ENCODE measurements around the gene SSRP1. TPM values are rescaled to one million over a fixed set of nuclear protein-coding genes. Genes with fewer than 3 reads are reported as not detected.

The SSRP1 gene
- total and polyA plus RNA-seq, 9 of the 15 experiments (the other 6 are each of a cell fraction or from before 2014, with no cell fraction given), result 91.1 to 416 (median 245) TPM

GRCh38 chr11:57324886-57325734 lies 10.6 kb downstream of the SSRP1 start, which contains the start of gene TNKS1BP1 (continued):
- TF ChIP-seq ZNF184 (CRISPR knock-in tag; IDR thresholded peaks at IDR 0.05) (no peak), HLTF (IDR thresholded peaks at IDR 0.05) (no peak), DEAF1 (CRISPR knock-in tag; IDR thresholded peaks at IDR 0.05) (peak; percentile 50; the same call in 1 of the 2 replicates), SMARCA4 (IDR thresholded peaks at IDR 0.05) (0 out of 2 replicates have a peak, but pooled peaks have one; percentile 43), FOXK2 (conservative IDR thresholded peaks at IDR 0.05 in 1 of 2, IDR thresholded peaks at IDR 0.05 in 1 of 2; ENCODE audit: low read depth in 2 of 2) (0 out of 4 replicates have a peak, but pooled peaks of 1 of the 2 experiments have one; percentile 29)

DNA sequence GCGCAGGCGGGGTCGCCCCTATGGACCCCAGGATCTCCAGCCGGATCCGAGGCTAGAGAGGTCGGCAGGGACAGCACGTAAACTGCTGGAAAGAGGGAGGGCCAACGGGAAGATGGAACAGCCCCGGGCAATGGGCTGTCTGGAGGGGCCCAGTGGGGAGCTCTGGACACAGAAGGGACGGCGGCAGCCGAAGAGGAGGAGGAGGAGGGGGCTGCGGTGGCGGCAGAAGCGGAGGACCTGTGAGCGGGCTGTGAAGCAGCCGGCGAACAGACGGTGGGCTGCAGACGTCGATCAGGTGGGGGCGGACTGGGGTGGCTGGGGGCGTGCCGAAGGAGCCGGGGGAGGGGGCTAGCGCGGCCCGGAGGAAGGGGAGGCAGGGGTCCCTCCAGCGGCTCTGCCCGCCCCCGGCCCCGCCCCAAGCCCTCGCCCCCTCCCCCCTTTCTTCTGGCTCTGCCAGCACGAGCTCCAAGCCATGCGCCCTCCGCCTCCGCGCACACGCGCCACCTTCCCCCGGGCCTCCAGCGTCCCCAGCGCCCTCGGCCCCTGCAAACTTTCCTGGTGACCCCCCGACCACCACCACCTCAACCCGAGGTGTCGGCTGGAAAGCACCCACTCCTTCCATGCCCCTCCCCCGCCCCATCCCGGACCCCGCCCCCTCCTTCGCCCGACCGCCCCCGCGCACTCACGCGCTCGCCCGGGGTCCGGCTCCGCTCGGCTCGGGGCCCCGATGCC lies 11.4 kb downstream of the SSRP1 start:
- H3K9me1 ChIP-seq (ENCODE audit: control insufficient read depth, insufficient read depth, low read length), result peaks cover 7% of the 10 kb centered on the region
- H3K79me2 ChIP-seq (ENCODE audit: control insufficient read depth, insufficient read depth, low read length), result peaks cover 39% of the 10 kb centered on the region
- intact Hi-C loops (cut with micrococcal nuclease) (no loop called here), in situ Hi-C loops (cut with MboI) (no loop called here)
- peaks cover 7% of the 10 kb centered on the region for H4K20me1 ChIP-seq (replicated peaks; ENCODE audit: control insufficient read depth, insufficient read depth, low read length)
- H3K4me2 ChIP-seq (ENCODE audit: insufficient read depth, low read length), result peak overlapping the region; percentile 78
- DNase-seq (ENCODE audit: extremely low read depth in 1 of 4, low spot score in 3 of 4), result peak; percentile 55 to 80 (median 69)
- H3K4me1 ChIP-seq (replicated peaks in 1 of 2; ENCODE audit: control insufficient read depth in 2 of 2, insufficient read depth in 2 of 2, low read length in 2 of 2), result peaks cover 47 to 58% of the 10 kb centered on the region in 2 experiments
- peak overlapping the region; percentile 88 for H3K27ac ChIP-seq (ENCODE audit: extremely low read depth, low read depth, low read length)
- no peak for FAIRE-seq
- ChIA-PET CTCF (ENCODE audit: low intra/inter-chr PET ratio) (interaction anchor here (0.6 kb wide), 1 partner anchor 77 kb away, joined by 3 read pairs; no protein-coding TSS in a partner anchor), POLR2A (interaction anchor here (0.7 to 6.3 kb wide), 7 partner anchors 10 to 100 kb away, joined by 3 to 68 read pairs (median 6); partner anchors contain the start of gene SSRP1)
- no peaks in the 10 kb centered on the region for H3K27me3 ChIP-seq (ENCODE audit: control insufficient read depth in 2 of 2, insufficient read depth in 2 of 2, low read length in 2 of 2)
- H3K36me3 ChIP-seq (ENCODE audit: control insufficient read depth, insufficient read depth, low read length), result peaks cover 59% of the 10 kb centered on the region
- H3K9me3 ChIP-seq (replicated peaks; ENCODE audit: control insufficient read depth, insufficient read depth, low read depth, low read length), result no peaks in the 10 kb centered on the region
- peak overlapping the region; percentile 60 for H3K4me3 ChIP-seq
- ATAC-seq, result peak; percentile 10
- peak overlapping the region; percentile 44 for H2AFZ ChIP-seq (ENCODE audit: low read depth, low read length)
- no TSS peak for BruUV-seq (replicated peaks)
- WGBS (ENCODE audit: insufficient coverage, low coverage, missing lambda C conversion rate), result 0% methylated on average over 6 of the region's 64 CpGs
- H3K9ac ChIP-seq (ENCODE audit: insufficient read depth in 1 of 2, low read depth in 2 of 2, low read length in 2 of 2), result peak overlapping the region; percentile 72 to 96
- no peak for TF ChIP-seq ASH1L (IDR thresholded peaks at IDR 0.05; ENCODE audit: borderline replicate concordance, low read depth, partially characterized antibody)
- TF ChIP-seq KDM1A (IDR thresholded peaks at IDR 0.05), result peak in 1 of 2 experiments; percentile 45; a peak in 1 of 4 replicates
- TF ChIP-seq CHD1 (IDR thresholded peaks at IDR 0.05; ENCODE audit: low read length), result peak; percentile 35
- no peak for TF ChIP-seq HNRNPLL (IDR thresholded peaks at IDR 0.05; ENCODE audit: low read depth, low read length, poor library complexity, severe bottlenecking)
- no peak for TF ChIP-seq ZNF507 (tag; conservative IDR thresholded peaks at IDR 0.05)
- TF ChIP-seq, protein P1, sequence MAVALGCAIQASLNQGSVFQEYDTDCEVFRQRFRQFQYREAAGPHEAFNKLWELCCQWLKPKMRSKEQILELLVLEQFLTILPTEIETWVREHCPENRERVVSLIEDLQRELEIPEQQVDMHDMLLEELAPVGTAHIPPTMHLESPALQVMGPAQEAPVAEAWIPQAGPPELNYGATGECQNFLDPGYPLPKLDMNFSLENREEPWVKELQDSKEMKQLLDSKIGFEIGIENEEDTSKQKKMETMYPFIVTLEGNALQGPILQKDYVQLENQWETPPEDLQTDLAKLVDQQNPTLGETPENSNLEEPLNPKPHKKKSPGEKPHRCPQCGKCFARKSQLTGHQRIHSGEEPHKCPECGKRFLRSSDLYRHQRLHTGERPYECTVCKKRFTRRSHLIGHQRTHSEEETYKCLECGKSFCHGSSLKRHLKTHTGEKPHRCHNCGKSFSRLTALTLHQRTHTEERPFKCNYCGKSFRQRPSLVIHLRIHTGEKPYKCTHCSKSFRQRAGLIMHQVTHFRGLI (CRISPR knock-in tag; IDR thresholded peaks at IDR 0.05), result no peak
- TF ChIP-seq ZBTB7A (IDR thresholded peaks at IDR 0.05; ENCODE audit: borderline replicate concordance, control insufficient read depth, low read depth, low read length), result peak; percentile 72
- TF ChIP-seq NFXL1 (CRISPR knock-in tag; IDR thresholded peaks at IDR 0.05), result no peak
- no peak for TF ChIP-seq ZNF274 (IDR thresholded peaks at IDR 0.05; ENCODE audit: borderline replicate concordance, low read depth, low read length)
- TF ChIP-seq SRSF1 (IDR thresholded peaks at IDR 0.05; ENCODE audit: low read depth, low read length), result peak; percentile 92

All from K562 (cell line).